Neural crest cell (in vitro differentiated cells): ENCODE measurements around the gene USP49. TPM values are rescaled to one million over a fixed set of nuclear protein-coding genes. Genes with fewer than 3 reads are reported as not detected.

ENCODE experiments used
- DNase-seq: peaks from one replicate; pipeline ENCODE4 v3.0.0; 2021; ENCODE audit warnings: low read depth, mixed read lengths, low spot score
- H3K27ac Mint-ChIP-seq: one replicate; pipeline ENCODE4 v1.8.0; 2021; ENCODE audit warnings: mild to moderate bottlenecking, mixed read lengths; ENCODE audit not compliant: unreplicated experiment
- H3K27me3 Mint-ChIP-seq: 2 replicates; pipeline ENCODE4 v1.8.0; 2021; ENCODE audit warnings: low read depth, mild to moderate bottlenecking, mixed read lengths
- H3K36me3 Mint-ChIP-seq: 2 replicates; pipeline ENCODE4 v1.8.0; 2021; ENCODE audit warnings: low read depth, mild to moderate bottlenecking, mixed read lengths
- H3K4me1 Mint-ChIP-seq: 2 replicates; pipeline ENCODE4 v1.8.0; 2021; ENCODE audit warnings: mixed read lengths
- H3K4me3 Mint-ChIP-seq: one replicate; pipeline ENCODE4 v1.8.0; 2021; ENCODE audit warnings: mild to moderate bottlenecking, mixed read lengths
- H3K9me3 Mint-ChIP-seq: 2 replicates; pipeline ENCODE4 v1.8.0; 2021; ENCODE audit warnings: mixed read lengths
- total RNA-seq: library from RNA; stranded (reverse); gene quantifications from 2 replicates; pipeline ENCODE4 v1.2.1, GENCODE V29; 2021
- TF ChIP-seq, protein P1 (sequence below): fragments of 200-600 bp; sonication (generic); conservative IDR thresholded peaks from 2 replicates; pipeline ENCODE4 v1.5.0; 2021; ENCODE audit warnings: antibody characterized with exemption, mild to moderate bottlenecking

The USP49 gene
- total RNA-seq, 1 donor from 2014 or later: 25.1 TPM

DNA sequence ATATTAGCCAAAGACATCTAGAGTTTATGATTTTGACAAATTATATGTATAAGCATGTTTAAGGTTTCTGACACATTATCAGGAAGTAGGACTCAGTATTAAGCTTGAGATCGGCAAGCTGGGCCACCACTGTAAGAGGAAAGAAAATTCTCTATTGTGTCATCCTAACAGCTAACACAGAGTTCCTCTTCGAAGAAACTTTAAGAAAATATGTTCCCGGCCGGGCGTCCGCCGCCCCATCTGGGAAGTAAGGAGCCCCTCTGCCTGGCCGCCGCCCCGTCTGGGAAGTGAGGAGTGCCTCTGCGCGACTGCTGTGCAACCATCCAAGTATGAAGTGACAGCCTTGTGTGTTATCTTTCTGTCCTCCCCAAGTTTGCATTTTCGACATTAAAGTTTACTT, 23.0 kb downstream of the USP49 start:
- Mint-ChIP-seq H3K27me3 (no peaks in the 10 kb centered on the region), H3K27ac (no peak overlapping the region), H3K36me3 (peaks cover 2% of the 10 kb centered on the region), H3K4me1 (peaks cover 6% of the 10 kb centered on the region), H3K4me3 (no peak overlapping the region), H3K9me3 (no peaks in the 10 kb centered on the region)
- TF ChIP-seq, protein P1, sequence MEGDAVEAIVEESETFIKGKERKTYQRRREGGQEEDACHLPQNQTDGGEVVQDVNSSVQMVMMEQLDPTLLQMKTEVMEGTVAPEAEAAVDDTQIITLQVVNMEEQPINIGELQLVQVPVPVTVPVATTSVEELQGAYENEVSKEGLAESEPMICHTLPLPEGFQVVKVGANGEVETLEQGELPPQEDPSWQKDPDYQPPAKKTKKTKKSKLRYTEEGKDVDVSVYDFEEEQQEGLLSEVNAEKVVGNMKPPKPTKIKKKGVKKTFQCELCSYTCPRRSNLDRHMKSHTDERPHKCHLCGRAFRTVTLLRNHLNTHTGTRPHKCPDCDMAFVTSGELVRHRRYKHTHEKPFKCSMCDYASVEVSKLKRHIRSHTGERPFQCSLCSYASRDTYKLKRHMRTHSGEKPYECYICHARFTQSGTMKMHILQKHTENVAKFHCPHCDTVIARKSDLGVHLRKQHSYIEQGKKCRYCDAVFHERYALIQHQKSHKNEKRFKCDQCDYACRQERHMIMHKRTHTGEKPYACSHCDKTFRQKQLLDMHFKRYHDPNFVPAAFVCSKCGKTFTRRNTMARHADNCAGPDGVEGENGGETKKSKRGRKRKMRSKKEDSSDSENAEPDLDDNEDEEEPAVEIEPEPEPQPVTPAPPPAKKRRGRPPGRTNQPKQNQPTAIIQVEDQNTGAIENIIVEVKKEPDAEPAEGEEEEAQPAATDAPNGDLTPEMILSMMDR: no peak
- DNase-seq: no peak

DNA sequence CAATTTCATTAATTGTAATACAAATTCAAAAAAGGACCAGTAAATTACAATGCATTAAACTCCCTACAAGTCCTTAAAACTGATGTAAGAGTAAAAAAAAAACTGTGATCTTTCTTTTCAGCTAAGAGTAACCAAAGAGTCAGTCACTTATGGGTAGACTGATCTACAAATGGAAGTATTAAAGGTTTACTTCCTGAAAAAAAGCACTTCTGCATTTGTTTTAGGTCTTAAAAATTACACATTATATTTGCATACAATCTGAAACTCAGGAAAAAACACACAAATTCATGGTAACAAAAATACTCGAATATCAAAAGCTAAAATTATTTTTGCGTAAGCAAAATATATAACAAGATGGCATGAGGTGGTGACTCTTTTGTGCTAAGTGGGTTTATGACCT, 23.5 kb downstream of the USP49 start:
- Mint-ChIP-seq H3K4me1 (peaks cover 6% of the 10 kb centered on the region), H3K27ac (no peak overlapping the region), H3K36me3 (peaks cover 2% of the 10 kb centered on the region), H3K4me3 (no peak overlapping the region), H3K27me3 (no peaks in the 10 kb centered on the region), H3K9me3 (no peaks in the 10 kb centered on the region)
- no peak for DNase-seq
- TF ChIP-seq, protein P1: no peak

DNA sequence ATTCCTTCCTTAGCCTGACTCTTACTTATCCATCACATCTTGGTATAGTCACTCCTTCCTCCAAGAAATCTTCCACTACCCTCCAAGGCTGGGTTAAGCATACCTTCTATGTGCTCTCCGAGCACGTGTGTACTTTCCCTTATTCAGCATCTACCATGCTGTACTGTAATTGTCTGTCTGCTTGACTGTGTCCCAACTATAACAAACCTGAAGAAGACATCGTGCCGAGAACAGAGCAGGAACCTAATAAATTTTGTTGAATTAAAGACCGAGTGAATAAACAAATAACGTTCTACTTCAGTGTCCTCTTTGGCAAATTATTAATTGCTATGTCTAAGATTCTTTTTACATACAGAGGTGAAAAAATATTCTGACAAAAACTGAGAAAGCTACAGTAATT, 35.8 kb downstream of the USP49 start:
- no peak for DNase-seq
- TF ChIP-seq, protein P1: no peak
- no peak overlapping the region for H3K4me3 Mint-ChIP-seq
- no peaks in the 10 kb centered on the region for H3K4me1 Mint-ChIP-seq
- H3K36me3 Mint-ChIP-seq: no peaks in the 10 kb centered on the region
- H3K9me3 Mint-ChIP-seq: no peaks in the 10 kb centered on the region
- no peak overlapping the region for H3K27ac Mint-ChIP-seq
- H3K27me3 Mint-ChIP-seq: no peaks in the 10 kb centered on the region

DNA sequence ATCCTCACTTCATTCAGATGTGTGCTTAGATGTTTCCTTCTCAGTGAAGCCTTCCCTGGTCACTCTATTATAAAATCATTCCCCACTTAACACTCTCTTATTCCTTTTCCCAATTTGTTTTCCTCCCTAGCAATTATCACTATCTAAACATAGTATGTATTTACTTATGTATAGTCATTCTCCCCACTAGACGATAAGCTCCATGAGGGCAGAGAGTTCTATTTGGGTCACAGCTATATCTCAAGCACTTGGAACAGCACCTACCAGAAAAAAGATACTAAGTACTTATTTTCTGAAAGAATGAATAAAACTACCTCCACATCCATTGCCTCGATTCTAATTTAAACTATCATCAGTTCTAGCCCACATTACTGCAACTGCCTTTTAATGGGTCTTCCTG, 36.5 kb downstream of the USP49 start:
- Mint-ChIP-seq H3K4me3 (no peak overlapping the region), H3K9me3 (no peaks in the 10 kb centered on the region), H3K4me1 (no peaks in the 10 kb centered on the region), H3K27me3 (no peaks in the 10 kb centered on the region), H3K36me3 (no peaks in the 10 kb centered on the region), H3K27ac (no peak overlapping the region)
- TF ChIP-seq, protein P1: no peak
- no peak for DNase-seq

DNA sequence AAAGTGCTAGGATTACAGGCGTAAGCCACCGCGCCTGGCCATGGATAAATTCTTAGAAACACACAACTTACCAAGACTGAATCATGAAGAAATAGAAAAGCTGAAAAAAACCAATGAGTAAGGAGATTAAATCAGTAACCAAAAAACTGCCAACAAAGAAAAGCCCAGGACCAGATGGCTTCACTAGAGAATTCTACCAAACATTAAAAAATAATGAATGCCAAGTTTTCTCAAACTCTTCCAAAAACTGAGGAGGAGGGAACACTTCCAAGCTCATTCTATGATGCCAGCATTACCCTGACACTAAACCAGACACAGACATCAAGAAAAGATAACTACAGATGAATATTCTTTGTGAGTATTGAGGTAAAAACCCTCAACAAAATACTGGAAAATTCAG, 44.3 kb downstream of the USP49 start:
- Mint-ChIP-seq H3K27ac (no peak overlapping the region), H3K4me3 (no peak overlapping the region), H3K27me3 (no peaks in the 10 kb centered on the region), H3K4me1 (peaks cover 12% of the 10 kb centered on the region), H3K9me3 (no peaks in the 10 kb centered on the region), H3K36me3 (peaks cover 3% of the 10 kb centered on the region)
- no peak for DNase-seq
- TF ChIP-seq, protein P1: no peak
